Fibroblast of pulmonary artery (primary cell): ENCODE measurements around the gene SLC35G6.

ENCODE experiments used
- DNase-seq: peaks from one replicate; pipeline ENCODE4 v3.0.0-alpha.2; 2010; ENCODE audit warnings: low read depth
- H3K4me3 ChIP-seq: replicated peaks from 2 replicates; pipeline ENCODE4 v1.5.1; 2011; ENCODE audit warnings: low read depth, mild to moderate bottlenecking, control low read depth, low read length, moderate library complexity
- CTCF ChIP-seq: IDR thresholded peaks from 2 replicates; pipeline ENCODE4 v1.5.1; 2011; ENCODE audit warnings: mild to moderate bottlenecking, control low read depth, low read length, inconsistent platforms; ENCODE audit errors: missing control alignments

SLC35G6 gene

GRCh38 chr17:7493941-7494340 lies 12.7 kb downstream of the SLC35G6 start:
- no peak overlapping the region for H3K4me3 ChIP-seq
- DNase-seq = no peak
- no peak for TF ChIP-seq CTCF

- no peak overlapping the region for H3K4me3 ChIP-seq
These were observed 14.7 kb downstream of the SLC35G6 start for GRCh38 chr17:7495906-7496434.

GRCh38 chr17:7496470-7497183 lies 15.4 kb downstream of the SLC35G6 start:
- no peak overlapping the region for H3K4me3 ChIP-seq
- DNase-seq = no peak
- no peak for TF ChIP-seq CTCF

More at GRCh38 chr17:7495906-7496434, 14.7 kb downstream of the SLC35G6 start:
- TF ChIP-seq CTCF = no peak
- DNase-seq = no peak

GRCh38 chr17:7497228-7497627 lies 16.0 kb downstream of the SLC35G6 start:
- H3K4me3 ChIP-seq = no peak overlapping the region
- no peak for DNase-seq
- no peak for TF ChIP-seq CTCF

GRCh38 chr17:7497636-7498035 lies 16.4 kb downstream of the SLC35G6 start:
- no peak overlapping the region for H3K4me3 ChIP-seq

GRCh38 chr17:7499161-7499560 lies 17.9 kb downstream of the SLC35G6 start:
- TF ChIP-seq CTCF = no peak
- no peak for DNase-seq

More at GRCh38 chr17:7497636-7498035, 16.4 kb downstream of the SLC35G6 start:
- no peak for TF ChIP-seq CTCF
- no peak for DNase-seq

GRCh38 chr17:7501729-7502128 lies 20.5 kb downstream of the SLC35G6 start:
- TF ChIP-seq CTCF = no peak
- DNase-seq = no peak

More at GRCh38 chr17:7499161-7499560, 17.9 kb downstream of the SLC35G6 start:
- no peak overlapping the region for H3K4me3 ChIP-seq

More at GRCh38 chr17:7501729-7502128, 20.5 kb downstream of the SLC35G6 start:
- no peak overlapping the region for H3K4me3 ChIP-seq
